PC-3 (cell line): ENCODE data around the gene LENG9. TPM values are rescaled to one million over a fixed set of nuclear protein-coding genes. Genes with fewer than 3 reads are reported as not detected.
"Not testable (repeated sequence)": the region's sequence is repeated elsewhere in the genome, so short reads cannot be mapped to it uniquely, and the experiment has no call there.

ENCODE experiments used
- ATAC-seq: fragments of 200-7000 bp; cut with Tn5 transposase; 2 replicates; pipeline ENCODE4 v1.9.1; 2020; ENCODE audit warnings: mild to moderate bottlenecking, moderate library complexity
- BruUV-seq: library from RNA; stranded (reverse); fragments of 400-500 nt; replicated peaks from 2 replicates; lab custom pipeline; 2021; lab: Mats Ljungman, UMichigan
- CTCF ChIA-PET: fragments of 300-600 bp; sonication (Branson Sonifier 250); formaldehyde crosslinking; loops from one replicate; lab custom pipeline; 2022; ENCODE audit warnings: antibody characterized with exemption; lab: Charles Lee
- POLR2A ChIA-PET: fragments of 300-600 bp; sonication (Branson Sonifier 250); formaldehyde crosslinking; loops from one replicate; lab custom pipeline; 2022; ENCODE audit warnings: antibody characterized with exemption; ENCODE audit not compliant: unreplicated experiment; lab: Charles Lee
- DNase-seq: peaks from one replicate; pipeline ENCODE4 v3.0.0-alpha.2; 2015
- H2AFZ ChIP-seq: fragments of 300-600 bp; sonication (generic); 2 replicates; pipeline ENCODE4 v1.6.0; 2016; ENCODE audit warnings: antibody characterized with exemption, low read length
- H3F3A ChIP-seq: fragments of 300-600 bp; sonication (generic); one replicate; pipeline ENCODE4 v1.6.0; 2017; ENCODE audit warnings: antibody characterized with exemption, low read length, control low read depth, mild to moderate bottlenecking; ENCODE audit not compliant: unreplicated experiment
- H3K27ac ChIP-seq: fragments of 300-600 bp; sonication (generic); 2 replicates; pipeline ENCODE4 v1.5.1; 2016; ENCODE audit warnings: mild to moderate bottlenecking, low read length
- H3K27me3 ChIP-seq: fragments of 300-600 bp; sonication (generic); 2 replicates; pipeline ENCODE4 v1.6.1; 2016; ENCODE audit warnings: low read length, mixed read lengths
- H3K36me3 ChIP-seq: fragments of 300-600 bp; sonication (generic); 2 replicates; pipeline ENCODE4 v1.6.1; 2016; ENCODE audit warnings: low read depth, mixed run types, low read length, mixed read lengths
- H3K4me1 ChIP-seq: fragments of 300-600 bp; sonication (generic); 2 replicates; pipeline ENCODE4 v1.5.1; 2016; ENCODE audit warnings: low read length; ENCODE audit not compliant: insufficient read depth
- H3K4me2 ChIP-seq: fragments of 300-600 bp; sonication (generic); 2 replicates; pipeline ENCODE4 v1.6.0; 2016; ENCODE audit warnings: low read length
- H3K4me3 ChIP-seq: fragments of 300-600 bp; sonication (generic); 2 replicates; pipeline ENCODE4 v1.5.1; 2016; ENCODE audit warnings: mild to moderate bottlenecking, low read length, mixed read lengths
- H3K79me2 ChIP-seq: fragments of 300-600 bp; sonication (generic); 2 replicates; pipeline ENCODE4 v1.6.1; 2017; ENCODE audit warnings: low read length, mixed read lengths
- H3K9ac ChIP-seq: fragments of 300-600 bp; sonication (generic); 2 replicates; pipeline ENCODE4 v1.6.0; 2016; ENCODE audit warnings: mild to moderate bottlenecking, low read length
- H3K9me2 ChIP-seq: fragments of 300-600 bp; sonication (generic); replicated peaks from 2 replicates; pipeline ENCODE4 v1.6.1; 2016; ENCODE audit warnings: mixed run types, low read length, mixed read lengths
- H3K9me3 ChIP-seq: fragments of 300-600 bp; sonication (generic); 2 replicates; pipeline ENCODE4 v1.6.1; 2016; ENCODE audit warnings: low read length, mixed read lengths
- H4K20me1 ChIP-seq: fragments of 300-600 bp; sonication (generic); 2 replicates; pipeline ENCODE4 v1.6.1; 2016; ENCODE audit warnings: low read length, mixed read lengths
- CTCF ChIP-seq: fragments of 300-600 bp; sonication (generic); conservative IDR thresholded peaks from 2 replicates; pipeline ENCODE4 v1.5.1; 2017; ENCODE audit warnings: antibody characterized with exemption, low read depth, mild to moderate bottlenecking, low read length
- EZH2 ChIP-seq: fragments of 300-600 bp; sonication (generic); IDR thresholded peaks from one replicate; pipeline ENCODE4 v1.6.1; 2017; ENCODE audit warnings: antibody characterized with exemption, mild to moderate bottlenecking, low read length; ENCODE audit not compliant: unreplicated experiment
- EZH2phosphoT487 ChIP-seq: fragments of 300-600 bp; sonication (generic); IDR thresholded peaks from 2 replicates; pipeline ENCODE4 v1.6.1; 2018; ENCODE audit warnings: mild to moderate bottlenecking, antibody characterized with exemption, low read length, borderline replicate concordance
- intact Hi-C: fragments of 100-400 bp; cut with micrococcal nuclease; formaldehyde crosslinking; loops from 2 replicates; pipeline ENCODE4 v1.9.0; 2023
- total RNA-seq: library from RNA; depleted of rRNA; stranded (reverse); fragments of >200 nt; gene quantifications from 2 replicates; pipeline ENCODE4 v1.2.3, GENCODE V29; 2014

LENG9 gene
- total RNA-seq, 1 experiment from 2014 or later, result 7.1 TPM

GRCh38 chr19:54502518-54503048 lies 39.0 kb upstream of the LENG9 start, which contains the start of gene LAIR2:
LAIR2 (plus strand) TSS chr19:54502831; CDS start chr19:54502919, 88 bp downstream.
- Histone ChIP-seq H3K27ac (no peak within 1 kb of the TSS), H3K36me3 (no peaks in the 10 kb centered on the region), H3K9me3 (no peaks in the 10 kb centered on the region), H4K20me1 (no peaks in the 10 kb centered on the region), H2AFZ (no peak within 1 kb of the TSS), H3K27me3 (peaks cover 74% of the 10 kb centered on the region), H3K79me2 (no peaks in the 10 kb centered on the region), H3K4me2 (no peak within 1 kb of the TSS), H3K4me1 (no peaks in the 10 kb centered on the region), H3K9me2 (no peaks in the 10 kb centered on the region), H3F3A (no peaks in the 10 kb centered on the region), H3K4me3 (no peak within 1 kb of the TSS), H3K9ac (no peak within 1 kb of the TSS)
- POLR2A ChIA-PET, result no interaction called here
- DNase-seq (no peak), ATAC-seq (no peak)
- intact Hi-C loops, result no loop called here
- CTCF ChIA-PET, result no interaction called here
- no TSS peak for BruUV-seq
- TF ChIP-seq EZH2 (no peak), EZH2phosphoT487 (no peak), CTCF (no peak)

GRCh38 chr19:54498451-54498772 lies 34.8 kb upstream of the LENG9 start:
- H3K4me2 ChIP-seq, H3K9ac ChIP-seq, H3K36me3 ChIP-seq, BruUV-seq, CTCF ChIA-PET, ATAC-seq, DNase-seq, H3K9me3 ChIP-seq, H3K79me2 ChIP-seq, H2AFZ ChIP-seq, POLR2A ChIA-PET, H3F3A ChIP-seq, H3K4me1 ChIP-seq, H3K9me2 ChIP-seq, H4K20me1 ChIP-seq, H3K27ac ChIP-seq, H3K4me3 ChIP-seq, intact Hi-C loops: not testable (repeated sequence)
- H3K27me3 ChIP-seq, result peaks cover 78% of the 10 kb centered on the region

DNA sequence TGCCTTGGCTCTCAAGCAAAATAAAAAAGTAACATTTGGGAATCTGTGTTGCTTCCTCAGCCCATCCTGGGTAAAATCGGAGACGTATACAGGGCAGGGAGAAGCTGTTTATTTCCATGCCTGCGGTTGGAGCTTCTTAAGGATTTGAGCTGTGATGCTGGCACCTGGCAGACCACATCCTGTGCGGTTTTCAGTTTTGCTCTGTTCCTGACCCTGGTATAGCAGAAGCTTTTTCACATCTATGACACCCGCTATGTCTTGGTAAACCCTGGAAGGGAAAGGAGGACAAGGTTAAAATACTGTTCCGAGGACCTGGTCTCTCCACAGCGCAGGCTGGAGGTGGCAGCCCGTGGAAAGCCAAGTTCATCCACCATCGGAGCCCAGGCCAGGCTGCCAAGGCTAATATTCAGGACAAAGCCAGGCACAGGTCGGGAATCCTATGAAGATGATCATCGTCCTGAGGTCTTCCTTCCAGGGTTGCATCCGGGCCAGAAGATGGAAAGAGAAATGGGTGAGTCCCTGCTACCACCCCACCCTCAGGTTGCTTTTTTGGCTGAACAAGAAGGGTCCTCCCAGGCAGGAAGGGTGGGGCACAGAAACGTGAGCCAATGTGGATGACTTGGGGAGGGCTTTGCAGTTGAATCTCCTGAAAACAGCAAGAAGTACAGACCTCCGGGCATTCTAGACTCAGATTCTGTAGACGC lies 34.3 kb upstream of the LENG9 start:
- H3K4me1 ChIP-seq, POLR2A ChIA-PET, CTCF ChIA-PET, H3K9me2 ChIP-seq, BruUV-seq, H3K27ac ChIP-seq, H3K79me2 ChIP-seq, intact Hi-C loops, H3K36me3 ChIP-seq, H3K9me3 ChIP-seq, ATAC-seq, H3F3A ChIP-seq, H3K4me3 ChIP-seq, H2AFZ ChIP-seq, DNase-seq, H4K20me1 ChIP-seq, H3K9ac ChIP-seq, H3K4me2 ChIP-seq: not testable (repeated sequence)
- peaks cover 77% of the 10 kb centered on the region for H3K27me3 ChIP-seq

- H3F3A ChIP-seq, H3K79me2 ChIP-seq, H3K36me3 ChIP-seq, H3K27ac ChIP-seq, H2AFZ ChIP-seq, DNase-seq, H3K9me3 ChIP-seq, intact Hi-C loops, H4K20me1 ChIP-seq, H3K4me2 ChIP-seq, H3K4me1 ChIP-seq, H3K9ac ChIP-seq, ATAC-seq, H3K4me3 ChIP-seq, POLR2A ChIA-PET, CTCF ChIA-PET, H3K9me2 ChIP-seq, BruUV-seq: not testable (repeated sequence)
- peaks cover 83% of the 10 kb centered on the region for H3K27me3 ChIP-seq
Measured at GRCh38 chr19:54495284-54495683, 31.7 kb upstream of the LENG9 start.
